Right atrium auricular region (tissue), 2 donors: ENCODE data around the gene ITPR1. TPM values are rescaled to one million over a fixed set of nuclear protein-coding genes. Genes with fewer than 3 reads are reported as not detected.

Experiments
- DNase-seq: peaks from one replicate; pipeline ENCODE4 v3.0.0-alpha.2; 2019; ENCODE audit warnings: low spot score
- H3K27ac ChIP-seq, 2 donors: fragments of 200-600 bp; sonication (generic); 1 replicate in 1 of 2; 2 replicates in 1 of 2; pipeline ENCODE4 v1.5.1; 2016 to 2019
- H3K27me3 ChIP-seq, 2 donors: fragments of 200-600 bp; sonication (generic); one replicate each; pipeline versions ENCODE4 v1.5.1 to v1.6.0; 2017 to 2019
- H3K36me3 ChIP-seq: fragments of 200-600 bp; sonication (generic); one replicate; pipeline ENCODE4 v1.5.1; 2016
- H3K4me1 ChIP-seq, 2 donors: fragments of 200-600 bp; sonication (generic); one replicate each; pipeline versions ENCODE4 v1.5.1 to v1.6.0; 2017 to 2019
- H3K4me3 ChIP-seq, 2 donors: fragments of 200-600 bp; sonication (generic); 1 replicate in 1 of 2; 2 replicates in 1 of 2; pipeline ENCODE4 v1.5.1; 2017 to 2019; ENCODE audit warnings: mild to moderate bottlenecking in 1 of 2, moderate library complexity in 1 of 2
- H3K9me3 ChIP-seq, 2 donors: fragments of 200-600 bp; sonication (generic); one replicate each; pipeline ENCODE4 v1.5.1; 2019
- total RNA-seq, 2 donors: library from RNA; depleted of rRNA; stranded (reverse); fragments of >200 nt; gene quantifications; one replicate each; pipeline ENCODE4 v1.1.0, GENCODE V29; 2016
- TF ChIP-seq, protein P1 (sequence below), 2 donors: fragments of 200-600 bp; sonication (generic); IDR thresholded peaks; one replicate each; pipeline ENCODE4 v1.5.1; 2019; ENCODE audit warnings: antibody characterized with exemption in 2 of 2

Gene ITPR1
- total RNA-seq, 2 donors from 2014 or later, result 36.7 to 42.5 TPM

DNA sequence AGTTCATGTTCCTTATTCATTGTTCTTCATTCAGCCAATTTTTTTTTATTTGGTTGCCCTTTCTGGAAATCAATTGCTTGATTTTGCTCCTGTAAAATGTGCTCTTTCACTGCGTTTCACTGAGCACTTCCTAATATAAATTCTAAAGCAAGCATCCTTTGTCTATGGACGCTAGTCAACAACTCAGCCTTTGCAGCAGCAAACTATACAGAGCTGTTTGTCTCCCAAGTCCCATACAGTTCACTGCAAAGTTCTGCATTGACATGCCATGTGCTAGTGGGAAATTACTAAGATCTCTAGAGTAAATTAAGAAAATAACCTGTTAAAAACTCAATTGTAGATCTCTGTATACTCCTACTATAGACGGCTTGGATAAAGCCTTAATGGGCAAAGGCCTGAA, 356.0 kb downstream of the ITPR1 start:
- Histone ChIP-seq H3K9me3 (no peaks in the 10 kb centered on the region), H3K4me3 (no peak overlapping the region), H3K4me1 (peaks cover 0 to 15% of the 10 kb centered on the region in 2 donors), H3K36me3 (no peaks in the 10 kb centered on the region), H3K27ac (no peak overlapping the region), H3K27me3 (no peaks in the 10 kb centered on the region)
- TF ChIP-seq, protein P1, sequence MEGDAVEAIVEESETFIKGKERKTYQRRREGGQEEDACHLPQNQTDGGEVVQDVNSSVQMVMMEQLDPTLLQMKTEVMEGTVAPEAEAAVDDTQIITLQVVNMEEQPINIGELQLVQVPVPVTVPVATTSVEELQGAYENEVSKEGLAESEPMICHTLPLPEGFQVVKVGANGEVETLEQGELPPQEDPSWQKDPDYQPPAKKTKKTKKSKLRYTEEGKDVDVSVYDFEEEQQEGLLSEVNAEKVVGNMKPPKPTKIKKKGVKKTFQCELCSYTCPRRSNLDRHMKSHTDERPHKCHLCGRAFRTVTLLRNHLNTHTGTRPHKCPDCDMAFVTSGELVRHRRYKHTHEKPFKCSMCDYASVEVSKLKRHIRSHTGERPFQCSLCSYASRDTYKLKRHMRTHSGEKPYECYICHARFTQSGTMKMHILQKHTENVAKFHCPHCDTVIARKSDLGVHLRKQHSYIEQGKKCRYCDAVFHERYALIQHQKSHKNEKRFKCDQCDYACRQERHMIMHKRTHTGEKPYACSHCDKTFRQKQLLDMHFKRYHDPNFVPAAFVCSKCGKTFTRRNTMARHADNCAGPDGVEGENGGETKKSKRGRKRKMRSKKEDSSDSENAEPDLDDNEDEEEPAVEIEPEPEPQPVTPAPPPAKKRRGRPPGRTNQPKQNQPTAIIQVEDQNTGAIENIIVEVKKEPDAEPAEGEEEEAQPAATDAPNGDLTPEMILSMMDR (IDR thresholded peaks at IDR 0.05), result no peak
- no peak for DNase-seq

DNA sequence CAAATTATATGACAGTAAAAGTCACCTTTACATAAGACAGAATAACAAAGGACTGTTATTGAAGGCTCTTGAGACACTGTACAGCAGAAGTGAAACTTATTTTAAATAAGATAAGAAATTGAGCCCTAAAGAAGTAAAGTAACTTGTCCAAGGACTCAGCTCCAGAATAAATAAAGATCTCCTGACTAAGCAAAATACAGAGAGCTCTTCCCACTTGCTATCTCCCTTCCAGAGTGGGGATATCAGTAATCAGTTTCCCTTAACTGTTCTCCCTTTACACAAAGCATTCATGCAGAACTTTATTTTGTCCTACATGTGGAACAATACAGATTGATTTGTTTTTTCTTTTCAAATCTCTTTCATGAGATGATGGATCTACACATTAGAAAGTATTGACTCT, 356.6 kb downstream of the ITPR1 start:
- no peak for DNase-seq
- TF ChIP-seq, protein P1 (IDR thresholded peaks at IDR 0.05), result no peak
- no peaks in the 10 kb centered on the region for H3K9me3 ChIP-seq
- H3K4me3 ChIP-seq, result no peak overlapping the region
- no peak overlapping the region for H3K27ac ChIP-seq
- H3K27me3 ChIP-seq, result no peaks in the 10 kb centered on the region
- H3K4me1 ChIP-seq, result peaks cover 0 to 15% of the 10 kb centered on the region in 2 donors
- H3K36me3 ChIP-seq, result no peaks in the 10 kb centered on the region

DNA sequence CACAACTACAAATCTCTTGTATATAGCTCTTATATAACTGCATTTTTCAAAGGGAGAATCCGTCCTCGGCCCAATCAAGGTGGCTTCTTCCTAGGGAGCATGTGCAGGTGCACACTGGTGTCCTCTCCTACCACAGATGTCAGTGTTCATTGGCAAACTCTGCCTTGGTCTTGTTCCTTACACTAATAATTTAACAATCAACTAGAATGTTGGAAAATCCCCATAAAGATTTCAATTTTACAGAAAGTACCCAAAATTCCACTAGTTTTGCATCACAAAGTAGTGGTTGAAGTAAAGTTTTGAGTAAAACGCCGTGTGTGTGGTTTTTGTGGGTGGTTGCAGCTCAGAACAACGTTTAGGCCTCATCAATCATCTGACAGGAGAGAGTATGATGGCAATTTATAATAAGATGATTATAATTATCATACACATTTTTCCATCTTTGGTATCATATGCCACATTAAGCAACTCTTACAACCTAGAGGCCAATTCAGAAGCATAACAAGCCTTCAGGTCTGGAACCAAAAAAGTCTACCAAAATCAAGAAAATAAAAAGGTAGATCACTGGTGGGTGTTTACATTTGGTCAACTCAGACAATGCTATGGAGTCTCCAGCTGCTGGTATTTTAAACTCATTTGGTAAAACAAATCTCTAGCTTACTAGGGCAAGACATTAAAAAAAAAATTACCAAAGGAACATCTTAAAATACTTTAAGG, 357.2 kb downstream of the ITPR1 start:
- no peak overlapping the region for H3K4me3 ChIP-seq
- TF ChIP-seq, protein P1 (IDR thresholded peaks at IDR 0.05), result no peak
- no peaks in the 10 kb centered on the region for H3K27me3 ChIP-seq
- H3K36me3 ChIP-seq, result no peaks in the 10 kb centered on the region
- no peak for DNase-seq
- peaks cover 0 to 15% of the 10 kb centered on the region in 2 donors for H3K4me1 ChIP-seq
- H3K27ac ChIP-seq, result no peak overlapping the region
- no peaks in the 10 kb centered on the region for H3K9me3 ChIP-seq

DNA sequence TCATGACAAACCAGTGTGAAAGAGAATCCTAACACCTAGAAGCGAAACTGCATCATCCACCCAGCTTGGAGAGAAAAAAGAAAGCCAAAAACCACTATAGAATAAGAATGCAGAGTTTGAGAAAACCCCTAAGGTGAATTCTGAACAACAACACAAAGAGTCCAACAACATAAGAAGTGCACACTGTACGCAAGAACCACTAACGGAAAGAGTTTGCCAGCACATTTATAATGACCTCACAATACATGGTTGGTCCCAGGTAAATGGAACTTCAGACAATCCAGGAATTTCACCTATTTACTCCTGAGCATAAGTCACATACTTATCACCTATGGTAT, 357.7 kb downstream of the ITPR1 start:
- no peak for DNase-seq
- no peak overlapping the region for H3K4me3 ChIP-seq
- no peaks in the 10 kb centered on the region for H3K36me3 ChIP-seq
- peaks cover 0 to 15% of the 10 kb centered on the region in 2 donors for H3K4me1 ChIP-seq
- H3K9me3 ChIP-seq, result no peaks in the 10 kb centered on the region
- no peak overlapping the region for H3K27ac ChIP-seq
- H3K27me3 ChIP-seq, result no peaks in the 10 kb centered on the region
- TF ChIP-seq, protein P1 (IDR thresholded peaks at IDR 0.05), result no peak

DNA sequence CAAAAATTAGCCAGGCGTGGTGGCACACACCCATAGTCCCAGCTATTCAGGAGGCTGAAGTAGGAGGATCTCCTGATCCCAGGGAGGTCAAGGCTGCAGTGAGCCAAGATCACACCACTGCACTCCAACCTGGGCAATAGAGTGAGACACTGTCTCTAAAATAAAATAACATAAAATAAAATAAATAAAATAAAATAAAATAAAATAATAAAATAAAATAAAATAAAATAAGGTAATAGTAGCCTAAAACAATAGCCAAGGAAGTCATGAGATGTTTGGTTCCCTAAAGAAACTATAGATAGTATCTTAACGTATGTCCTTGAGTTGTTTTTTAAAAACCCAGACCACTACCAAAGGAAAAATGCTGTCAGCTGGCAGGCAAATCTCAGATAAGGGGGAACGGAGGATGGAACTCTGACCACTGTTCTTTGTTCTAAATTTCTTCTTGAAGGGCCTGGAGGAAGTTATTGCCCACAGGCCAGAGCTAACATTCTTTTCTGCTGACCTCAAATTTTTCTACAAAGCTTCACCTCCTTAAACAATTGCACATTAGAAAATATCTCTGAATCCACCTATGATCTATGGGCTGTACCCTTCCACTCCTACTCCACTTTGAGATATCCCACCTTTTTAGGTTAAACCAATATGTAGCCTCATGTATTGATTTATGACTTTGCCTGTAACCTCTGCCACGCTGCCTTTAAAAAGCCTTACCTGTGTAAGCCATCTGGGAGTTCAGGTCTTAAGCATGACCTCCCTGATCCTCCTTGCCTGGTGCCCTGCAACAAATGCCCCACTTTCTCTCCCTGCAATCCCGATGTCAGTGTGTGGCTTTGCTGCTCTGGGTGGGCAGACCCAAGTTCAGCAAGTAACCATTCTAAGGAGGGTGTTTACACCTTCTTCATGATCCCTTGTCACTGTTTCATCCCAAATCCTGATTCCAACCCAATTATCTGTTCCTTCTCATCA, 359.9 kb downstream of the ITPR1 start:
- DNase-seq, result no peak
- H3K4me3 ChIP-seq, result no peak overlapping the region
- no peaks in the 10 kb centered on the region for H3K9me3 ChIP-seq
- TF ChIP-seq, protein P1 (IDR thresholded peaks at IDR 0.05), result no peak
- H3K27ac ChIP-seq, result no peak overlapping the region
- H3K4me1 ChIP-seq, result peaks cover 0 to 10% of the 10 kb centered on the region in 2 donors
- H3K36me3 ChIP-seq, result no peaks in the 10 kb centered on the region
- no peaks in the 10 kb centered on the region for H3K27me3 ChIP-seq
